Karpas-422 (cell line): ENCODE measurements around the gene ZNF609. TPM values are rescaled to one million over a fixed set of nuclear protein-coding genes. Genes with fewer than 3 reads are reported as not detected.

Source experiments
- DNase-seq: peaks from one replicate; pipeline ENCODE4 v3.0.0-alpha.2; 2015
- H2AFZ ChIP-seq: fragments of 200-600 bp; sonication (generic); 2 replicates; pipeline ENCODE4 v1.6.1; 2014; ENCODE audit warnings: antibody characterized with exemption, low read length, mixed read lengths
- H3K27ac ChIP-seq: fragments of 200-600 bp; sonication (generic); 2 replicates; pipeline ENCODE4 v1.5.1; 2014; ENCODE audit warnings: mild to moderate bottlenecking, low read length, moderate library complexity
- H3K27me3 ChIP-seq: fragments of 200-600 bp; sonication (generic); 2 replicates; pipeline ENCODE4 v1.6.1; 2014; ENCODE audit warnings: low read length, mixed read lengths
- H3K36me3 ChIP-seq: fragments of 200-600 bp; sonication (generic); 2 replicates; pipeline ENCODE4 v1.6.1; 2014; ENCODE audit warnings: low read length, mixed read lengths; ENCODE audit not compliant: insufficient read depth
- H3K4me1 ChIP-seq: fragments of 200-600 bp; sonication (generic); 2 replicates; pipeline ENCODE4 v1.6.1; 2014; ENCODE audit warnings: mild to moderate bottlenecking, low read length, mixed read lengths
- H3K4me2 ChIP-seq: fragments of 200-600 bp; sonication (generic); 2 replicates; pipeline ENCODE4 v1.6.1; 2014; ENCODE audit warnings: low read length, low read depth, mild to moderate bottlenecking; ENCODE audit not compliant: poor library complexity, severe bottlenecking
- H3K4me3 ChIP-seq: fragments of 200-600 bp; sonication (generic); 2 replicates; pipeline ENCODE4 v1.5.1; 2014; ENCODE audit warnings: mild to moderate bottlenecking, antibody characterized with exemption, low read length, mixed read lengths
- H3K79me2 ChIP-seq: fragments of 200-600 bp; sonication (generic); 2 replicates; pipeline ENCODE4 v1.6.1; 2014; ENCODE audit warnings: mild to moderate bottlenecking, low read length, mixed read lengths
- H3K9ac ChIP-seq: fragments of 200-600 bp; sonication (generic); 2 replicates; pipeline ENCODE4 v1.6.0; 2014; ENCODE audit warnings: low read length
- H3K9me2 ChIP-seq: fragments of 200-600 bp; sonication (generic), shearing (Covaris generic); replicated peaks from 2 replicates; pipeline ENCODE4 v1.6.0; 2014; ENCODE audit warnings: mild to moderate bottlenecking, low read length, moderate library complexity; ENCODE audit not compliant: insufficient read depth
- H3K9me3 ChIP-seq: fragments of 300-700, 200-600 bp; sonication (generic); 2 replicates; pipeline ENCODE4 v1.6.1; 2014; ENCODE audit warnings: low read length, mixed read lengths
- H4K20me1 ChIP-seq: fragments of 200-600 bp; sonication (generic); 2 replicates; pipeline ENCODE4 v1.6.1; 2014; ENCODE audit warnings: mild to moderate bottlenecking, antibody characterized with exemption, low read length, low read depth; ENCODE audit not compliant: insufficient read depth
- total RNA-seq: library from RNA; depleted of rRNA; stranded (reverse); fragments of >200 nt; shearing (Covaris generic); gene quantifications from 2 replicates; pipeline ENCODE4 v1.2.3, GENCODE V29; 2014; ENCODE audit warnings: low replicate concordance

The ZNF609 gene
- total RNA-seq, 1 experiment from 2014 or later: 26.7 TPM

- Histone ChIP-seq H3K4me2 (no peak overlapping the region), H3K9me3 (no peaks in the 10 kb centered on the region), H3K36me3 (no peaks in the 10 kb centered on the region; the same call in 1 of the 2 replicates), H3K27ac (no peak overlapping the region), H2AFZ (no peak overlapping the region), H3K4me3 (no peak overlapping the region), H3K79me2 (peaks cover 90% of the 10 kb centered on the region), H3K27me3 (no peaks in the 10 kb centered on the region), H3K9me2 (no peaks in the 10 kb centered on the region), H3K9ac (no peak overlapping the region), H3K4me1 (peaks cover 26% of the 10 kb centered on the region), H4K20me1 (no peaks in the 10 kb centered on the region)
- DNase-seq: no peak
Measured at GRCh38 chr15:64560501-64560900, 100.1 kb downstream of the ZNF609 start.

DNA sequence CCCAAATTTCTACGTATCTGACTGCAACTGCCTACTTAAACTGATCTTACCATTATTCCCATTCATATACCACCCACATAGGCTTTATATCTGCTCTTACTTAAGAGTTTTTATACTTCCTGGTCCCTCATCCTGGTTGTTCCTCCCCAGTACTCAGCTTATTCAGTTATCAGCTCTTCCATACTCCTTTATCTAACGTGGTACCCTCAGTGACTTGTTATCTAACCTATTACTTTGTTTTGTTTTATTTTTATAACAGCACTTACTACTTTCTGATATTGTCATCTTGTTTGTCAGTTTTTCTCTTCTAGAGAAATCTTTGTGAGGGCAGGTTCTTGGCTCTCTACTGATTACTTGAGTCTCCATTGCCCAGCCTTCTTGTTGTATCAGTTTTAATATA lies 100.6 kb downstream of the ZNF609 start:
- no peak overlapping the region for H3K9ac ChIP-seq
- peaks cover 29% of the 10 kb centered on the region for H3K4me1 ChIP-seq
- no peak overlapping the region for H2AFZ ChIP-seq
- no peaks in the 10 kb centered on the region for H3K27me3 ChIP-seq
- no peak overlapping the region for H3K4me3 ChIP-seq
- H3K79me2 ChIP-seq: peaks cover 89% of the 10 kb centered on the region
- H3K9me2 ChIP-seq: no peaks in the 10 kb centered on the region
- no peak overlapping the region for H3K27ac ChIP-seq
- H3K9me3 ChIP-seq: no peaks in the 10 kb centered on the region
- H4K20me1 ChIP-seq: no peaks in the 10 kb centered on the region
- H3K4me2 ChIP-seq: no peak overlapping the region
- H3K36me3 ChIP-seq: no peaks in the 10 kb centered on the region; the same call in 1 of the 2 replicates
- DNase-seq: no peak

GRCh38 chr15:64562003-64562640 lies 101.7 kb downstream of the ZNF609 start:
- H3K79me2 ChIP-seq: peaks cover 89% of the 10 kb centered on the region
- no peaks in the 10 kb centered on the region; the same call in 1 of the 2 replicates for H3K36me3 ChIP-seq
- H4K20me1 ChIP-seq: no peaks in the 10 kb centered on the region
- H3K4me2 ChIP-seq: no peak overlapping the region
- H3K9me2 ChIP-seq: no peaks in the 10 kb centered on the region
- H3K9ac ChIP-seq: no peak overlapping the region
- H3K4me1 ChIP-seq: peaks cover 32% of the 10 kb centered on the region
- H2AFZ ChIP-seq: no peak overlapping the region
- no peaks in the 10 kb centered on the region for H3K27me3 ChIP-seq
- no peak for DNase-seq
- H3K9me3 ChIP-seq: no peaks in the 10 kb centered on the region
- H3K4me3 ChIP-seq: no peak overlapping the region
- no peak overlapping the region for H3K27ac ChIP-seq

GRCh38 chr15:64566102-64566501 lies 105.7 kb downstream of the ZNF609 start:
- peaks cover 45% of the 10 kb centered on the region for H3K4me1 ChIP-seq
- H3K9me2 ChIP-seq: no peaks in the 10 kb centered on the region
- H3K9ac ChIP-seq: no peak overlapping the region
- no peaks in the 10 kb centered on the region for H4K20me1 ChIP-seq
- H3K27me3 ChIP-seq: no peaks in the 10 kb centered on the region
- H3K36me3 ChIP-seq: no peaks in the 10 kb centered on the region; the same call in 1 of the 2 replicates
- H3K9me3 ChIP-seq: no peaks in the 10 kb centered on the region
- no peak overlapping the region for H3K4me3 ChIP-seq
- no peak overlapping the region for H2AFZ ChIP-seq
- H3K4me2 ChIP-seq: no peak overlapping the region
- DNase-seq: no peak
- peaks cover 88% of the 10 kb centered on the region for H3K79me2 ChIP-seq
- H3K27ac ChIP-seq: 0 out of 2 replicates have a peak overlapping the region, but pooled peaks have one; percentile 4

DNA sequence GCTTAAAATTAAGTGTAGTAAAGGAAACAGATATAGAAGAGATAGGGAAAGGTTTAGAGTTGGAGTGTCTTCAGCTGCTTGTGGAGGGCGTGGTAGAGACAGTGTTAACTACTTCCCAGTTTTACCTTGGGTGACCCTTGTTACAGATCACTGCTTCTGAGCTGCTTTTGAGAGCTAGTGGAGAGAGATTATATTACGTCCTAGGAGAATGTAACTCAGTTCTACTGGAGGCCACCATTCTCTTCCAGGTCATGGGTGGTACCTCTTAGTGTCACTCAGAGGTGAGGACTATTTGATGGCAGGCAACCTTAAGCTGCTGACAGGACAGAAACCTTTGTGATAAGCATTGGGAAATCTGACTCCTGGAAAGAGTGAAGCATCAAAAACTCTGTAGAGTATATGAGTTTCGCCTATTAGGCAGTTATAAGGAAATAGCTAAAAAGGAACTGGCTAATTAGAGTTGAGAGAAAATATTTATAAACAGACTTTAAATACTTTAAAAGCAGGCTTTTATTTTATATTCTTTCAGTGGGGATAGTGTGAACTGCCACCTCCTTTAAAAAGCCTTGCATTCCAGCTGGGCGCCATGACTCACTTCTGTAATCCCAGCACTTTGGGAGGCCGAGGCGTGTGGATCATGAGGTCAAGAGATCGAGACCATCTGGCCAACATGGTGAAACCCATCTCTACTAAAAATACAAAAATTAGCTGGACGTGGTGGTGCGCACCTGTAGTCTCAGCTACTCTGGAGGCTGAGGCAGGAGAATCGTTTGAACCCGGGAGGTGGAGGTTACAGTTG lies 106.5 kb downstream of the ZNF609 start:
- no peaks in the 10 kb centered on the region for H4K20me1 ChIP-seq
- no peak overlapping the region for H3K4me3 ChIP-seq
- 0 out of 2 replicates have a peak overlapping the region, but pooled peaks have one; percentile 4 for H3K27ac ChIP-seq
- no peak overlapping the region for H2AFZ ChIP-seq
- peaks cover 52% of the 10 kb centered on the region for H3K4me1 ChIP-seq
- no peaks in the 10 kb centered on the region; the same call in 1 of the 2 replicates for H3K36me3 ChIP-seq
- H3K9me2 ChIP-seq: no peaks in the 10 kb centered on the region
- no peak overlapping the region for H3K9ac ChIP-seq
- no peak overlapping the region for H3K4me2 ChIP-seq
- no peaks in the 10 kb centered on the region for H3K27me3 ChIP-seq
- no peaks in the 10 kb centered on the region for H3K9me3 ChIP-seq
- DNase-seq: peak; percentile 64
- H3K79me2 ChIP-seq: peaks cover 87% of the 10 kb centered on the region

- Histone ChIP-seq H3K4me1 (peaks cover 71% of the 10 kb centered on the region), H3K27me3 (no peaks in the 10 kb centered on the region), H3K79me2 (peaks cover 90% of the 10 kb centered on the region), H3K27ac (peak overlapping the region; percentile 67), H4K20me1 (no peaks in the 10 kb centered on the region), H3K36me3 (no peaks in the 10 kb centered on the region; the same call in none of the 2 replicates), H2AFZ (no peak overlapping the region), H3K9ac (0 out of 2 replicates have a peak overlapping the region, but pooled peaks have one; percentile 12), H3K9me3 (no peaks in the 10 kb centered on the region), H3K9me2 (no peaks in the 10 kb centered on the region), H3K4me3 (no peak overlapping the region), H3K4me2 (no peak overlapping the region)
- no peak for DNase-seq
Measured at GRCh38 chr15:64568765-64569164, 108.4 kb downstream of the ZNF609 start.

DNA sequence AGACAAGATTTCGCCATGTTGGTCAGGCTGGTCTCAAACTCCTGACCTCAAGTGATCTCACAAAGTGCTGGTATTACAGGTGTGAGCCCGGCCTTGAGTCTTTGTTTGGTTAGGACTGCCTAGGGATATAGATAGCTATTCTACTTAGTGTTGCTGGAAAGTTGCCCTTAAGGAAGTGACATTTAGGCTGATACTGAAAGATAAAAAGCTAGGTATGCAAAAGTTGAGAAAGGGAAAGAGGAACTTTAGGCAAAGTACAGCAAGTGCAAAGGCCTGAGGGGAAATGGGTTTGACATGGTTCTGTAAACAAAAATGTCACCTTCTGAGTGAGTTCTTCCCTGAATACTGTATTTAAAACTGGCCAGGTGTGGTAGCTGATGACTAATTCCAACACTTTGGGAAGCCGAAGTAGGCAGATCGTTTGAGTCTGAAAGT lies 111.5 kb downstream of the ZNF609 start:
- H3K9me3 ChIP-seq: no peaks in the 10 kb centered on the region
- no peak overlapping the region; the same call in 1 of the 2 replicates for H3K4me3 ChIP-seq
- H3K9ac ChIP-seq: no peak overlapping the region
- no peaks in the 10 kb centered on the region for H3K9me2 ChIP-seq
- H2AFZ ChIP-seq: no peak overlapping the region
- H3K4me2 ChIP-seq: peak overlapping the region; percentile 40
- H3K27me3 ChIP-seq: no peaks in the 10 kb centered on the region
- peaks cover 5% of the 10 kb centered on the region; the same call in 1 of the 2 replicates for H3K36me3 ChIP-seq
- H4K20me1 ChIP-seq: no peaks in the 10 kb centered on the region
- DNase-seq: peak; percentile 82
- peaks cover 69% of the 10 kb centered on the region for H3K4me1 ChIP-seq
- peaks cover 92% of the 10 kb centered on the region for H3K79me2 ChIP-seq
- H3K27ac ChIP-seq: peak overlapping the region; percentile 83

DNA sequence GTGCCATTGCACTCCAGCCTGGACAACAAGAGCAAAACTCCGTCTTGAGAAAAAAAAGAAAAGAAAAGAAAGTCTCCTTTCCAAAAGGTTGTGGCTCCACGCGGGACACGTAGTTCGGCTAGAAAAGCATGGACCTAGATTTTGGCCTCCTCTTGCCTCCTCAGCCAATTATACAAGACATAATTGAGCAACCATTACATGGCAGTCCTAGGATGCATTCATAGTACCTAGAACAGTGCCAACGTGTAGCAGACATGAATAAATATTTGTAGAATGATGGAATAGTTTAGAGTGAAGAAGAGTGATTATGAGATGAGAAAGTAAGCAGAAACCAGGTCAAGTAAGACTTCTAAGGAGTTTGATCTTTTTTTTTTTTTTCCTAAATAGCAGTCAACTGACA lies 112.5 kb downstream of the ZNF609 start:
- no peak overlapping the region for H3K9ac ChIP-seq
- H3K79me2 ChIP-seq: peaks cover 84% of the 10 kb centered on the region
- no peak overlapping the region for H3K4me2 ChIP-seq
- peaks cover 5% of the 10 kb centered on the region; the same call in 1 of the 2 replicates for H3K36me3 ChIP-seq
- H3K9me2 ChIP-seq: no peaks in the 10 kb centered on the region
- H4K20me1 ChIP-seq: no peaks in the 10 kb centered on the region
- H3K27me3 ChIP-seq: no peaks in the 10 kb centered on the region
- no peak overlapping the region for H2AFZ ChIP-seq
- peaks cover 65% of the 10 kb centered on the region for H3K4me1 ChIP-seq
- no peaks in the 10 kb centered on the region for H3K9me3 ChIP-seq
- H3K27ac ChIP-seq: peak overlapping the region; percentile 83; the same call in 1 of the 2 replicates
- H3K4me3 ChIP-seq: no peak overlapping the region
- DNase-seq: no peak
